PFSK-1 (cell line): ENCODE measurements around the gene KCNQ5.

Experiments
- FOXP2 ChIP-seq: optimal IDR thresholded peaks from 2 replicates; pipeline ENCODE3; 2011; ENCODE audit warnings: borderline replicate concordance, control low read depth, inconsistent platforms; ENCODE audit not compliant: insufficient read depth; ENCODE audit errors: extremely low read length, extremely low read depth
- POLR2AphosphoS5 ChIP-seq: IDR thresholded peaks from 2 replicates; pipeline ENCODE4 v1.6.1; 2012; ENCODE audit warnings: low read depth, mild to moderate bottlenecking, control low read depth, low read length, moderate library complexity
- SIN3A ChIP-seq: IDR thresholded peaks from 2 replicates; pipeline ENCODE4 v1.6.1; 2012; ENCODE audit warnings: mild to moderate bottlenecking, low read length, moderate library complexity, borderline replicate concordance; ENCODE audit not compliant: insufficient read depth
- TAF1 ChIP-seq: IDR thresholded peaks from 2 replicates; pipeline ENCODE4 v1.6.1; 2012; ENCODE audit warnings: low read length, control low read depth, borderline replicate concordance; ENCODE audit not compliant: insufficient read depth
- TF ChIP-seq, protein P1 (sequence below), 2 experiments: IDR thresholded peaks; 2 replicates each; pipeline versions ENCODE4 v1.6.1 to v1.8.0; 2011 to 2012; ENCODE audit warnings: low read depth in 2 of 2, low read length in 2 of 2, control low read depth in 1 of 2, inconsistent platforms in 1 of 2, mild to moderate bottlenecking in 1 of 2, moderate library complexity in 1 of 2; ENCODE audit not compliant: insufficient read depth in 1 of 2

Gene KCNQ5

GRCh38 chr6:72941751-72942150, 319.9 kb downstream of the KCNQ5 start:
- TF ChIP-seq, protein P1, sequence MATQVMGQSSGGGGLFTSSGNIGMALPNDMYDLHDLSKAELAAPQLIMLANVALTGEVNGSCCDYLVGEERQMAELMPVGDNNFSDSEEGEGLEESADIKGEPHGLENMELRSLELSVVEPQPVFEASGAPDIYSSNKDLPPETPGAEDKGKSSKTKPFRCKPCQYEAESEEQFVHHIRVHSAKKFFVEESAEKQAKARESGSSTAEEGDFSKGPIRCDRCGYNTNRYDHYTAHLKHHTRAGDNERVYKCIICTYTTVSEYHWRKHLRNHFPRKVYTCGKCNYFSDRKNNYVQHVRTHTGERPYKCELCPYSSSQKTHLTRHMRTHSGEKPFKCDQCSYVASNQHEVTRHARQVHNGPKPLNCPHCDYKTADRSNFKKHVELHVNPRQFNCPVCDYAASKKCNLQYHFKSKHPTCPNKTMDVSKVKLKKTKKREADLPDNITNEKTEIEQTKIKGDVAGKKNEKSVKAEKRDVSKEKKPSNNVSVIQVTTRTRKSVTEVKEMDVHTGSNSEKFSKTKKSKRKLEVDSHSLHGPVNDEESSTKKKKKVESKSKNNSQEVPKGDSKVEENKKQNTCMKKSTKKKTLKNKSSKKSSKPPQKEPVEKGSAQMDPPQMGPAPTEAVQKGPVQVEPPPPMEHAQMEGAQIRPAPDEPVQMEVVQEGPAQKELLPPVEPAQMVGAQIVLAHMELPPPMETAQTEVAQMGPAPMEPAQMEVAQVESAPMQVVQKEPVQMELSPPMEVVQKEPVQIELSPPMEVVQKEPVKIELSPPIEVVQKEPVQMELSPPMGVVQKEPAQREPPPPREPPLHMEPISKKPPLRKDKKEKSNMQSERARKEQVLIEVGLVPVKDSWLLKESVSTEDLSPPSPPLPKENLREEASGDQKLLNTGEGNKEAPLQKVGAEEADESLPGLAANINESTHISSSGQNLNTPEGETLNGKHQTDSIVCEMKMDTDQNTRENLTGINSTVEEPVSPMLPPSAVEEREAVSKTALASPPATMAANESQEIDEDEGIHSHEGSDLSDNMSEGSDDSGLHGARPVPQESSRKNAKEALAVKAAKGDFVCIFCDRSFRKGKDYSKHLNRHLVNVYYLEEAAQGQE (IDR thresholded peaks at IDR 0.05; ENCODE audit: insufficient read depth in 1 of 2, low read depth in 2 of 2, low read length in 2 of 2), result no peak
- TF ChIP-seq TAF1, result no peak
- no peak for TF ChIP-seq SIN3A
- TF ChIP-seq POLR2AphosphoS5, result no peak
- TF ChIP-seq FOXP2, result no peak

DNA sequence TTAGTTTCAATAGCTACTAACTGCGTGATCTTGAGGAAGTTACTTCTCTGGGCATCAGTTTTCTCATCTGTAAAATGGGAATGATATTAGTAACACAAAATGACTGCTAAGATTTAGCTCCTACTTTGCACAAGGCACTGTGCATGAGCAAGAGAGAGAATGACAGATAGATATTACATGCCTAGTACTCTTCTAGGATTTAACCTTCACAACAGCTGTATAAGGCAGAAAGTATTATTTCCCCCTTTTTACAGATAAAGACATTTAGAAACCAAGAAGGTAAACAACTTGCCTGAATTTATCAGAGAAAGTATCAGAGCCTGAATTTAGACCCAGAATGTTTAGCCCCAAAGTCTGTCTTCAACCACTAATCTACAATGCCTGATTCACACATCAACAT, 321.8 kb downstream of the KCNQ5 start:
- TF ChIP-seq POLR2AphosphoS5 (no peak), SIN3A (no peak), TAF1 (no peak), FOXP2 (no peak)
- TF ChIP-seq, protein P1 (IDR thresholded peaks at IDR 0.05; ENCODE audit: insufficient read depth in 1 of 2, low read depth in 2 of 2, low read length in 2 of 2), result no peak

- TF ChIP-seq POLR2AphosphoS5 (no peak), SIN3A (no peak), TAF1 (no peak), FOXP2 (no peak)
- TF ChIP-seq, protein P1 (IDR thresholded peaks at IDR 0.05; ENCODE audit: insufficient read depth in 1 of 2, low read depth in 2 of 2, low read length in 2 of 2), result no peak
Observed at GRCh38 chr6:72944660-72945059, 322.8 kb downstream of the KCNQ5 start.

GRCh38 chr6:72946774-72947173, 324.9 kb downstream of the KCNQ5 start:
- TF ChIP-seq, protein P1 (IDR thresholded peaks at IDR 0.05; ENCODE audit: insufficient read depth in 1 of 2, low read depth in 2 of 2, low read length in 2 of 2), result no peak
- TF ChIP-seq FOXP2 (no peak), POLR2AphosphoS5 (no peak)

DNA sequence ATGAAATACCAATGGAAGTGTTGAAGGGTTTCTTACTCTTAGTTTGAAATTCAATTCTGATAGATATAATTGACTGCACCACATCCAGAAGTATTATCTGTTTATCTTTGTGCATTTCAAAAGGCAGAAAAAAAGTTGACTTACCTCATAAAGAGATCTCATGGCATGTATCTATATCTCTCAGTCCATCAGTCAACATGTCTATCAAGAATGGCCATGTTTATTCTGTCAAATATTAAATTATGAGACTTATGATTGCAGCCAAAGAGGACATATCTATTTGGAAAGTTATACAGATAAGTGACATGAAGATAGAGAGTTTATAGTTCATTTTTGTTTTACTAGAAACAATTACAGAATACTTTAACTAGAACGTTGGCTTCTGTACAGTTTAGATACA, 325.7 kb downstream of the KCNQ5 start:
- TF ChIP-seq FOXP2 (no peak), POLR2AphosphoS5 (no peak), TAF1 (no peak), SIN3A (no peak)
- TF ChIP-seq, protein P1 (IDR thresholded peaks at IDR 0.05; ENCODE audit: insufficient read depth in 1 of 2, low read depth in 2 of 2, low read length in 2 of 2), result no peak
